Muscle of arm (tissue), 14 donors: Measurements from ENCODE around the gene MUC2. TPM values are rescaled to one million over a fixed set of nuclear protein-coding genes. Genes with fewer than 3 reads are reported as not detected.

Source experiments
- DNase-seq: peaks from one replicate; pipeline ENCODE4 v3.0.0-alpha.2; 2013
- long read RNA-seq, 11 donors: transcript quantifications; one replicate each; lab custom pipeline, GENCODE V29; 2026
- polyA plus RNA-seq, 12 donors: library from polyadenylated mRNA; unstranded; fragments of 120-200 nt; gene quantifications; one replicate each; pipeline ENCODE4 v1.2.1, GENCODE V29; 2013; ENCODE audit not compliant: insufficient read length in 12 of 12

Gene MUC2
- 10 to 100 TPM in 1 of 12 donors, under 1 TPM in 8, not detected in 3; 0.01 to 62.5 (median 0.08) TPM for polyA plus RNA-seq
- long read RNA-seq, donor 1, partial matches to known transcripts = 151 of 157 reads
- long read RNA-seq, donor 1, other reads (novel, unspliced or antisense) = 6 of 157 reads
- long read RNA-seq, donor 2 = 0 reads
- long read RNA-seq, donor 3 = 0 reads
- long read RNA-seq, donor 4 = 0 reads
- long read RNA-seq, donor 5 = 0 reads
- long read RNA-seq, donor 6 = 0 reads
- long read RNA-seq, donor 7 = 0 reads
- long read RNA-seq, donor 8 = 0 reads
- long read RNA-seq, donor 9 = 0 reads
- long read RNA-seq, donor 10 = 0 reads
- long read RNA-seq, donor 11 = 0 reads

DNA sequence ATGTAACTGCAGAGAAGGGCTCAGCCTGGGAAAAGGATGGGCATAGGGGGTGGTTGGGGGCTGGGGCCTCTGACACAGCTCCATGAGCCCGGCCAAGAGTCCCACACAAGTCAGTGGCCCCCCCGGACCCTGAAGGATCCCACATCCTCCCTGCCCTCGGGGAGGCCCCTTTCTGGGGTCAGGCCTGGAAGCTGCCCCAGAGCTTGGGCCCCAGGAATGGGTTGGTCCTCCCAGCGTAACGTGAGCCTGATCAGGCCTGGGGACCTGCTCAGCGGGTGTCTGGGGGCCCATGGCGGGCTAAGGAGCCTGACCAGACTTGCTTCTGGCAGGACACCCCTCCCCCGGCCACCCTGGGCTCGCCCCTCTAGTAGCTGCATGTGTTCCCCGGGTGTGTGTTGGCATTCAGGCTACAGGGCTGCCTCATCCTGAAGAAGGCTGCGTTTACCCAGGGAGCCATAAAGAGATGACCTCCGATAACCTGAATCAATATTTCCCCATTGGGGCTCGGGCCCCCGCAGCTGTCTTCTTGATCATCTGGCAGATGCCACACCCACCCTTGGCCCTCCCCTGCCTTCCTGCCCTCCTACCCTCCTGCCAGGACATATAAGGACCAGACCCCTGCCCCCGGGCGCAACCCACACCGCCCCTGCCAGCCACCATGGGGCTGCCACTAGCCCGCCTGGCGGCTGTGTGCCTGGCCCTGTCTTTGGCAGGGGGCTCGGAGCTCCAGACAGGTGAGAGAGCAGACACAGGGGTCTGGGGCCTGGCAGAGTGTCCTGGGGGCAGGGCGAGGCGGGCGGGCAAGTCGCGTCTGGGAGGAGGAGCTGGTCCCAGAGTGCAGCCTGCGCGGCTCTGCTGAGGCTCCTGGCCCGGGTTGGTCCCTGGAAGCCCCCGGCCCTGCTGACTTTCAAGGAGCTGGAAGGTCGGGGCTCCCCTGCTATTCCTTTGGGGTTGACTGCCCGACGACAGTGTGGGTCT lies at the start of gene MUC2:
TSS of gene MUC2 (plus strand) at position 631 of the 978 bp plus-strand sequence.
- no peak for DNase-seq

DNA sequence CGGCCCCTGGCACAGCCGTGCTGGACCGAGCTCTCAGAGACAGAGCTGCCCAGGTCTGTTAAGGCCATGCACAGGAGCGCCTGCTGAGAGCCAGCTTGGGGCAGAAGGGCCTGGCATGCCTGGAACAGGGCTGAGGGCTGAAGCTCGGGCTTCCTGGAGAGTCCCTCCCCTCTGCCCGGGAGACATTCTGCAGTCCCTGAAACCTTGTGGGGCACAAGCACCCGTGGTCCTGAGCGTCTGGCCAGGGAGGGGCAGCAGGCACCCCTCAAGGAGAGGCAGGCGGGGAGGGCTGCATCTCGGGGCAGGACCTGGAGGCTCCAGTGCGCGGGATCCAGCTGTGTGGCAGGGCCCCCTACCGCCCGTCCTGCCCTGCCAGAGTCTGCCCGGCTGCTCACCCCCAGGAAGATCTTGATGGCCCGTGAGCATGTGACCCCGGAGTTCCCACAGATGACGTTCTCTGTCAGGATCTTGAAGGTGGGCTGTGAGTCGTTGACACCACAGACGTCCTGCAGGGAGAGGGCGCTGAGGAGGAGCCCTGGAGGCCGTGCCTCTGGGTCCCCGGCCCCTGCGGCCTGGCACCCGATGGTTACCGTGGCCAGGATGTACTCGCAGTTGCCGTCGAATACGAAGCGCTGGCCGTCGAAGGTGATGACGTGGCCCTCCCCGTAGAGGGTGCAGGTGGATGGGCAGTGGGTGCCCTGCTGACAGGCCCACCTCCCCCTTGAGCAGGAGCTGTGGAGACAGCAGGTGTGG lies 49.1 kb upstream of the MUC2 start:
- no peak for DNase-seq

DNA sequence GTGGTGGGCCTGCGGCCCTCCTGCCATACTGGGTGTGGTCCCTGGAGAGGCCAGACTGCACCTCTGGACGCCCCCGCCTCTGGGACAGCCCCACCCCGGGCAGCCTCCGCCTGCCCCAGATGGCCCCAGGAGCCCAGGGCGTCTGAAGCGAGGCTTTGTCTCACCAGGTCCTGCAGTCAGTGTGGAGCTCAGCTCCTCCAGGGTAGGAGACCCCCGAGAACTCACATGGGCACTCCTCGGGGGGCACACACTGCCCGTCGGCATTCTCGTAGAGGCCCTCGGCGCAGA lies 48.6 kb upstream of the MUC2 start:
- DNase-seq = no peak

DNA sequence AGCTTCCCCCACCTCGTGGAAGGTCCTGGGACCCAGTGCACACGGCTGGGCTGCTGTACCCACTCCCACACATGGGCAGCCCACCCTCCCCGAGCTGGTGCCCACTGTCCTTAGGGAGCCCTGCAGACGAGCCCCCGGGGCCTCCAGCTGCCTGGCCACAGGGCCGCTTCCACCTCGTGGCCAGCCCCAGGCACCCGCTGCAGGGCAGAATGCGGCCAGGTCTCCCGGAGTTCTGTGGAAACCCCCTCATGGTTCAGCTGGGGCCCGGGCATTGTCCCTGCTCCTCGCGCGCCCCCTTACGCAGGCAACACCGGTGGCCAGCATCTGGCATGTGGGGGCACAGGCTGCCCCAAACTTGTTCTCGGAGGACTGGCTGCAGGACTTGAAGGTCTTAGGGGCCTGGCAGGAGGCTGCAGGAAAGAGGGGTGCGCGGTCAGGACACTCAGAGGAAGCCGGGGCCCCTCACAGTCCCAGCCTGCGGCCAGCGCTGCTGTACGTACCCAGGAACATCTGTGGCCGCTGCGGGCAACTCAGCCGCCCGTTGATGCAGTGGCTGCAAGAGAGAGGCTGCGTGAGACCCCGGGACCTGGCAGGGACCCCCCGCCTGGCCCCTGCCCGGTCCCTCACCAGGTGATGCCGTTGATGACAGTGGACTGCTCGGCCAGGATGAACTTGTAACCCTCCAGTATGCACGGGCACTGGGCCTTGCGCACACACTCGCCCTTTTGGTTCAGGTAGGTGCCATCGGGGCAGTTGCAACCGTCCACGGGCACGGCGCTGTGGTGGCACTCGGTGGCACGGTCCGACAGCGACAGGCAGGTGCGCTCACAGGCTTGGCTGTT lies 47.8 kb upstream of the MUC2 start:
- no peak for DNase-seq

DNA sequence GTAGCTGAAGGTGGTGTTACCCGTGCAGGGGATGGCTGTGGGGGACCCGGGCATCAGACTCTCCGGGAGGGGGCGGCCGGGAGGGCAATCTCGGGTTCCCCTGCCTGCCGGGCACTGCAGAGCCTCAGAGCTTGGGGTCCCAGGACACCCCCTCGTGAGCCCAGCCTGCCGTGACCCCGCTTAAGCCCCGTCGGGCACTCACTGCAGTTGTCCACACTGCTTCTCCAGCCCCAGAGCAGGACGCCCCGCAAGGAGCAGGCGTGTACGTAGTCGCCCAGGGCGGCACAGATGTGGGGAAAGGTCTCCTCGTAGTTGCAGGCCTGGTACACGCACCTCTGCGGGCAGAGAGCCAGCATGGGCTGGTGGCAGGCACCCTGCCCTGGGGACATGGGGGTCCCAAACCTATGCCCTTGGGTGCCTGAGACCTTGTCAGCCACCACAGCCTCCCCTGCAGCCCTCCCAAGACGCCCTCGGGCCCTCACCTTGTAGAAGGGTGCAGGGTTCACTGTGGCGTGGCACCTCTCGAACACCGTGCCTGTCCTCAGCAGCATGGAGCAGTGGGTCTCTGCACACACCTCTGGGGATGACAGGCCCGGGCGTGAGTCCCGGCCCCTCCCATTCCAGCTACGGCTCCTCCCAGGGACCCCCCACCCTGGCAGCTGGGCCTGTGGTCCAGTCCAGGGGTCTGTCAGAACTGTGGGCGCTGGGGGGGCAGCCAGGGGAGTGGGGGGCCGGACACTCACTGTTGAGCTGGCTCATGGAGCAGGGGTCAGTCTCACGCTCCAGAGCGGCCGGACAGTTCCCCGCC lies 47.0 kb upstream of the MUC2 start:
- no peak for DNase-seq

DNA sequence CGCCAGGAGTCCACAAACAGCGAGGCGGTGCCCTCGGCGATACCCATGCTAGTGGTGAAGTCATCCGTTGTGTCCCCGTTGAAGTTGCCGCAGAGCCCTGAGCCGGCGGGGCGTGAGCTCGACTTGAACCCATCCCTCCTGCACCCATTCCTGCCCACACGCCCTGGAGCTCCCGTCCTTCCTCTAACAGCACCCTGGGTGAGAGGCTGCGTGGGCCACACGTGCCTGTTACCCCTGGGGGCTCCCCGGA lies 46.5 kb upstream of the MUC2 start:
- no peak for DNase-seq

DNA sequence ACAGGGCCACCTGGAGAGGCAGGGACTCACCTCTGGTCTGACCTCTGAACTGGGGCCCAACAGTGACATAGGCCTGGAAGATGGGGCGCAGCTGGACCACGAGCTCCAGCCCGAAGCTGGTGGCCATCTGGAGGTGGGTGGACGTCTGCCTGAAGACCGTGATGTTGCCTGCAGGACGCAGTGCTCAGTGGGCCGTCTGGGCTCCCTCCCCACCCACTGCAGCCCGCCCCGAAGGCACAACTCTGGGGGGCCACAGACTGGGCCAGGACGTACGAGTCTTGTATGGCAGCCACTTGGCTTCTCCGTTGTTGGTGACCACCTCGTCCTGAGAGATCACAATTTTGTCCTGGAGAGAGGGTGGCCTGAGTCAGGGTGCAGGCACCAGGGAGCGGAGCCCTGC lies 46.1 kb upstream of the MUC2 start:
- DNase-seq = no peak

DNA sequence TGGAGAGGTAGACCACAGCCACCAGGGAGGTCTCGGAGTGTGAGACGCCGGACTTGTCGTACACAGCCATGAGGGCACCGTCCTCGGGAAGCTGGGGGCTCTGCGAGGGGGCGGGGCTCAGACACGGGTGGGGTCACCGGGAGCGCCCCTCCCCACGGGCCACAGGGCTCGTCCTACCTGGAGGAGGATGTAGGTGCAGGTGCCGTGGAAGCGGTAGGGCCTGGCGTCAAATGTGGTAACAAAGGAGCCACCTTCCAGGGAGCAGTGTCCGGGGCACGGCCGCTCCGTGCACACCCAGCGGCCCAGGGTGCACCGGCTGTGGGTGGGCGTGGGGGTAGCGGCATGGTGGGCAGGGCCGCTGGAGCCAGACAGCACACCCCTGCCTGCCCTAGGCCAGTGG lies 45.6 kb upstream of the MUC2 start:
- DNase-seq = no peak

DNA sequence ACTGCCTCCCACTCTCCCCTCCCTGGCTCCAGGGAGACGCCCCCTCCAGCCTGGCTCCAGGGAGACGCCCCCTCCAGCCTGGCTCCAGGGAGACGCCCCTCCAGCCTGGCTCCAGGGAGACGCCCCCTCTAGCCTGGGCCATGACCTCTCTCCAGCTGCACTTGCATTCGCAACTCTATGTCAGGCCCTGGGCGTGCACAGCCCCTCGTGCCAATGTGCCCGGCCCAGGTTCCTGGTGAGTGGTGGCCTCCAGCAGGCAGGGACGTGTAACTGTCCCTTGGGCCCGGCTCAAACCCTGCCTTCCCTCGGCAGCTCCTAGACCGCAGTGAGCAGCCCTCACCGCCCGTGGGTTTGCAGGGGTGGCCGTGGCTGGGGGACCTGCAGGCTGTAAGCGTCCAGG lies 45.0 kb upstream of the MUC2 start:
- no peak for DNase-seq

DNA sequence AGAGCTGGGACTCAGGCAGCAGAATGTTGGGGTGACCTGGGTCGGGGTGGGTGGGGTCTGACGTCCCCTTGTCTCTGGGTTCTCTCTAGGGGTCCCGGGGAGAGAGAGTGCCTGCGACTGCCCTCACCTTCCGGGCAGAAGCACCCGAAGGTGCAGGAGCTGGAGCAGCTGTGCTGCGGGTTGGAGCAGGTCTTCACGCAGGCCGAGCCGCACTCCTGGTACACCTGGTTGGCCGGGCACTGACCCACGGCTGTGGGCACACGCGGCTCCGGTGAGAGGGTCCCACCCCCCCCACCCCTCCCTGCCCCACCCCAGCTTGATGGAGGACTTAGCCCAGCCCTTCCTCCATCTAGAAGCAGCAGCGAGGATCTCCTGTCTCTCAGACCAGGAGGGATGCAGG lies 44.6 kb upstream of the MUC2 start:
- no peak for DNase-seq

DNA sequence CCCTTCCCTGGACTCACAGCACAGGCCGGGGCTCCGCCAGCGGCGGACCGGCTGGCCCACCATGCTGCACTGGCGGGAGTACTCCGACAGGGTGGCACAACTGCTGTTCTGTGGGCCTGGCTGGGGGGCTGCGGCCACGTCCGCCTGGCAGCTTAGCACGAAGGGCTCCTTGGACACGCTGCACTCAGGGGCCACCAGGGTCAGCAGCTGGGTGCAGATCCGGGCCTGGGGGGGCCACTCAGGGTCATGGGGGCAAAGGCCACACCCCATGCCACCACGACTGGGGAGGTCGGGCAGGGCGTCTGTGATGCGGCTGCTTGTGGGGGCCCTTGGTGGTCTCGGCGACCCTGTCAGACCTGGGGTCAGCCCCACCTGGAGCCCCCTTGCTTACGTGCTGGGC lies 44.1 kb upstream of the MUC2 start:
- no peak for DNase-seq

DNA sequence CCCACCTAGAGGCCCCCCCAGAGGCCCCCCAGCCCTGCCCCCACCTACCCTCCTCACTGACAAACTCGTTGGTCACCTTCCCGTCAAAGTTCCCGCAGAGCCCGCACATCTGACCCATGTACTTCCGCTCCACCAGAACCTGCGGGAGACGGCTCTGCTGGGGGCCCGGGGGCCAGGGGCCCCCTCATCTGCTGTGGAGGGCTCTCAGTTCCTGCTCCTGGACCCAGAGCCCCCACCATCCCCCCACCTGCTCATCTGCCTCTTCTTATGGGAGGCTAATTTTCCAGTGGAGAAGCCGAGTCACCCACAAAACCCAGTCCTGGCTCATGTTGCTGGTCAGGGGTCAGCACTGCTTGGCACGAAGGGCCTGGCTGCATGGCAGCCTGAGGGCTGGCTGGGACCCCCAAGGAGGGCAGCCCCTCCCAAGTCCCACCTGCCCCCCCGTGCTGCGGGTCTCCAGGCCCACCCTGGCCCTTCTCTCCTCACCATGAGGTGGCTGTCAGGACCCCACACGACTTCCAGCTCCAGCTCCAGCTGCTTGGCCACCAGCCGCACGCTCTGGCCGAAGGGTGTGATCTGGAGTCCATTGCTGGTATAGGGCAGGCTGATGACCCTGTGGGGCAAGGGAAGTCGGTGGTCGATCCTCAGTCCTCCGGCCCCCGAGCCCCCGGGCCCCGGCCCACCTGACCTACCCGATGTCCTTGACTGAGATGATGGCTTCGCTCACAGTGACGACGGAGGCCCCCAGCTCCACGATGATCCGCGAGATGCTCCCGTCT lies 43.4 kb upstream of the MUC2 start:
- DNase-seq = no peak

DNA sequence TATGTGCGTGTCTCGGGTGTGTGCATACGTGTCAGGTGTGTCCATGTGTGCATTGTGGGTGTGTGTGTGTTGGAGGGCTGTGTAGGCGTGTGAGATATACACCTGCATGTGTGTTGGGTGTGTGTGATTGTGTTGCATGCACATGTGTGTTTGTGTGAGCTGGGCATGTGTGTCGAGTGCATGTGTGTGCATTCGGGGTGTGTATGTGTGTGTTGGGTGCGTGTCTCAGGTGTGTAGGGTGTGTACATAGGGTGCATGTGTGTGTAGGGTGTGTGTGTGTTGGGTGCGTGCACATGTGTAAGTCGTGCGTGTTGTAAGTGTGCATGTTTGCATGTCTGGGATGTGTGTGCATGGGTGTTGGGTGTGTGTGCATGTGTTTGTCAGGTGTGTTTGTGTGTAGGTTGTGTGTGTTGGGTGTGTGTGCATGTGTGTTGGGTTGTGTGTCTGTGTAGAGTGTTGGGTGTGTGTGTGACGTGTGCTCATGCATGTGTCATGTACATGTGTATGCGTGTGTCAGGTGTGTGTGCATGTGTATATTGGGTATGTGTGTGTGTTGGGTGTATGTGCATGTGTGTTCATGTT lies 42.3 kb upstream of the MUC2 start:
- no peak for DNase-seq

DNA sequence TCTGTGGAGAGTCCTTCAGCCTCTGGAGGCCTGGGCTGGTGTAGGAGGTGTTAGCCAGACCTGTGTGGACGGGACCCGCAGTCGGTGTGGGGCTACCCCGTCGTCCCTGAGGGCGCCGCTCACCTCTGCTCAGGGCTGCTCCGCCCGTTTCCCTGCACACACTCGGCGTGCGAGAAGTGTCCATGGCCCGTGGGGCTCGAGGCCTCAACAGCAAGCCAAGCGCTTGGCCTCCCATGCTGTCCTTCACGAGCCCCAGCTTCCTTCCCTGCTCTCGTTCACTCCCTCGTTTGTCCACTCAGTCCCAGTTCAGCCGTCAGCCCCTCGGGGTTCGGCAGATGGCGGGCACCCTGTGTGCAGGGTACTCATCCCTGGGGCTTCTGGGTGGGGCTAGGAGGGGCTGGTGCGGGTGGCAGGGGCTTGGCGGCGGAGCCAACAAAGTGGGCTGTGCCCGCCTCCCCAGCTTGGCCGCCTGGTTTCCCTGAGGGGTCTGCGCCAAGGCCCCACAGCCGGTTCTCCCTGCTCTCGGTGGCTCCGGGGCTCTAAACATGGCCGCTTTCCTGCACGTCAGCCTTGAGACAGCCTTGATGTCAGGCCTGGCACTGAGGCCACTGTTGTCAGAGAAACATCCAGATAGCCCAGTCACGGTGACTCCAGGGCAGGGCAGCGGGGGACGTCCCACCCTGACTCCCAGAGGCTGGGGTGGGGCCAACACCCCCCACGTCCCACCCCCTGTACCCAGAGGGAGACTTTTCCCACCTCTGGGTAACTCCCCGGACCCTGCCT lies 41.5 kb upstream of the MUC2 start:
- DNase-seq = no peak

DNA sequence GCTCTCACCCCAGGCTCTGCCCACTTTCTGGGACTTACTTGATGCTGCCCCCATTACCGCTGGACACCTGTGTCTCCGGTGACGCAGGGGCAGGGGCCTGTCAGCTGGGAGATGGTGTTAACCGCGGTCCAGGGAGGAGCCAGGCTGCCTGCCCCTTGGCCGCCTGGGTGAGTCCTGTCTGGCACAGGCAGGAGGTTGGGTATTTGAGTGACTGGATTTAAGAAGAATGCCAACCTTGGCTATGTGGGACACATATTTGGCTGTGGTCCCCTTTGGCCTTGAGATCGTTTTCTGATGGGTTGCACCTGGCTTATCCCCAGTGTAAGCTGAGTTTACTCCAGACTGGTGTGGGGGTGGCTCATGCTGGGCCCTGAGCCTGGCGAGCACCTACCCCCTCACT lies 40.7 kb upstream of the MUC2 start:
- DNase-seq = no peak

DNA sequence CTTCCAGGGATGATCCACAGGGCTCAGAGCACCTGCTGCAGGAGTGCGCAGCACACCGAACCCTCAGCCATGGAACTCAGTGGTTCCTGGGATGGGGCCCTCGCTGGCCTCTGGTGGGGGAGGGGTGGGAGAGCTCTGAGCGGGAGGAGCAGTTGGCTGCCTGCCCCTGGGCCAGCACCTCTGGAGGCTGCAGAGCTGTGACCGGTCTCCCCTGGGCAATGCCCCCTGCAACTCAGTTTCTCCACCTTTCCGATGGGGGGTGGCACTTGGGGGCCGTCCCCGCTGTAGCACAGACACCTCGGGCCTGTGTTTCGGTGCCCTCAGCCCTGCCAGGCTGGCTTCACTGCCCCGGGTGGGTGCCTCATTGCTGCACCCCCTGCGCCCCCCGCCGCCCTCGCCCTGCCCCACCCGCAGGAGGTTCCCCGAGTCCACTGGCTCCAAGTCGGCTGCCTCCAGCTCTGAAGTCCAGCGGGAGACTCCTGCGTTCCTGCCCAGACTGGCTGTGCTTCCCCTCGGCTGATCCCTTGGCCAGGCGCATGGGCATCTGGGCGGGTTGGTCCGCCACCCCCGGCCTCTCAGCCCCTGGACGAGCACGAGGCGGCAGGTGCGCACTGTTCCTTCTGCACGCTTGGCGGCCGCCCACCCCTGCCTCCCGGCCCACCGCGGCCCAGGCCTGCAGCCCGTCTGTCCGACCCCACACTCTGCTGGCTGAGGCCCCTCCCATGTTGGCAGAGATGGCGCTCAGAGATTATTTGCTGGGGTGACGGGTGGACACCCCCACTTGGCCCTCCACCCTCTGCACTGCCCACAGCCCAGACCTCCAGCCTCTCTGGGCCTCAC lies 40.0 kb upstream of the MUC2 start:
- no peak for DNase-seq

DNA sequence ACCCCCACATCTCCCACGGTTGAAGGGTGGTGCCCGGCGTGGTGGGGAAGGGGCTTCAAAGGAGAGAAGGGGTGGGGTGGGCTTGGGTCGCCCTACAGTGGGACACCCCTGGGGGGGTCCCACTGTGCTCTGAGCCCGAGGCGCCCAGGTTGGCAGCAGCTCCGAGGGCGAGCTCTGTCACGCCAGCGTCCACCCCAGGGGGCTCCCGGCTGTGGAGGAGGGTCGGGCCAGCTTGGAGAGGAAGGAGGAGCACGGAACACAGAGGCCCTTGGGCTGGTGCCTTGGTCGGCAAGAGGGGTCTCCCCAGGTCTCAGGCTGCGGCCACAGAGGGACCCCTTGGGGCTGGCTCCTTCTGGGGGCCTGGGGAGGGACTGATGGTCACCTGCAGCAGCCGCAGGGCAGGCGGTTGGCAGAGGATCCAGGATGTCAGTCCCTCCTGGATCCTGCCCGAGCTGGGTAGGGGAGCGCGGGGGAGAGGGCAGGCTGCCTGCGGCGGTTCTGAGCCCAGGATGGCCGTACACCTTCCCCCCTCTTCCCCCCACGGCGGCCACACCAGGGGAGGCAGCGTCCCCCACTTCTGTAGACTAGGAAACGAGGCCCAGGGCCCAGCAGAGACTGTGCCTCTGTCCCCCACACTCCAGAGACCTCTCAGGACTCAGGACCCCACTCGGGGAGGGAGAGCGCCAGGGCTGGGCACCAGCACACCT lies 38.9 kb upstream of the MUC2 start:
- no peak for DNase-seq
